Lower leg skin (tissue), 3 donors: ENCODE data around the gene SH3D19.

Experiments used
- CTCF ChIP-seq, 3 donors: fragments of 450-650 bp; IDR thresholded peaks; one replicate each; pipeline ENCODE4 v1.5.1; 2016; ENCODE audit warnings: antibody characterized with exemption in 3 of 3, mild to moderate bottlenecking in 3 of 3, moderate library complexity in 2 of 3
- POLR2A ChIP-seq, 2 donors: fragments of 450-650 bp; IDR thresholded peaks; one replicate each; pipeline ENCODE4 v1.6.1; 2016 to 2017; ENCODE audit warnings: antibody characterized with exemption in 2 of 2, mild to moderate bottlenecking in 1 of 2, moderate library complexity in 1 of 2

- TF ChIP-seq CTCF (IDR thresholded peaks at IDR 0.05) (no peak), POLR2A (IDR thresholded peaks at IDR 0.05) (no peak)
These were observed 224.9 kb downstream of the SH3D19 start for GRCh38 chr4:151100531-151100930.
